ENCODE results near the gene CLDN14.
A peak's percentile ranks its signal among the peaks of the same experiment; 100 is the strongest.

CLDN14 gene, protein sequence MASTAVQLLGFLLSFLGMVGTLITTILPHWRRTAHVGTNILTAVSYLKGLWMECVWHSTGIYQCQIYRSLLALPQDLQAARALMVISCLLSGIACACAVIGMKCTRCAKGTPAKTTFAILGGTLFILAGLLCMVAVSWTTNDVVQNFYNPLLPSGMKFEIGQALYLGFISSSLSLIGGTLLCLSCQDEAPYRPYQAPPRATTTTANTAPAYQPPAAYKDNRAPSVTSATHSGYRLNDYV

DNA sequence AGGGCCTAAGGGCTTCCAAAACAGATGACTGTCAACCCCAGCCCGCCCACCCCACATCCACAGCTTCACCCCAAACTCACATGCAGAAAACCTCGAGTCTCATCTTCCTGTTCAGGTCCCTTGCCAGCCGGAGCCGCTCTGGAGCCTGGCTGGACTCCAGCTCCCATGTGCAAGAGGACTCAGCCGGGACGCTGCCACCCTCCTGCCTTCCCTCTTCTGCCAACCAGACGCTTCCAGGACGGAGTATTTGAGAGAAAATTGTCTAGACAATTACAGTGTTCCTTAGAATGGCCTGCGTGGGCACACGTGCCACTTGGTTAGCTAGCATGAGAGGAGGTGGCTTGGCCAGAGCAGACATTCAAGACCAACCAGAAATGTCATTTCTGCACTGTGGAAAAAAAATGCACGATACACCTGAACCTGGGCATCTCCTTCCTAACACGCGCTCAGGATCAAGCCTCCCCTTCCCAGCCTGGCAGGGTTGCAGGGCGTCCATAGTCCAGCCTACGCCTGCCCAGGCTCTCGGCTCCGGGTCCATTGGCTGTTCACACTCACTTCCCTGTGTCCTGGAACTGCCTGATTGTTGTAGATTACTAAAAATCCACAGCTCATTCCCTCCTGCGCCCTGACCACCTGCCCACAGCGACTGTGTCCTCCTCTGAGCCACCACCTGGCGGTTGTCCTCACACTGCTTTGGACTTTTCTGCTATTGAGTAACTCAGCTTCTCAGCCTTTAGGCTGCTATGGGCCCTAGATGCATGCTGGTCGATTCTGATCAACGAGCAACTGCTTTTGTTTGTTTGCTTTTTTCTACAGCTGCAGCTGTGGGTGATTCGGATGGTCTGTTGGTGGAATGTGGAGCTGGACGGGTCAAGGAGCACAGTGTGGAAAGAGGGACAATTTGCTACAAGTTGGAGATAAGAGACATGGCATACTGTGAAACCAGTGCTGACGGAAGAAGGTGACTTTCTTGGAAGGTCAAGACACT is at the start of gene CLDN14:
CLDN14 (minus strand) TSS at position 708 of the 988 bp plus-strand sequence. CDS start 18,427 bp downstream, outside the sequence.
- DNase-seq = no peak

- no peak for DNase-seq
Measured at GRCh38 chr21:36528716-36529115, 48.8 kb upstream of the CLDN14 start.

- DNase-seq = no peak
Measured at GRCh38 chr21:36527317-36527716, 47.4 kb upstream of the CLDN14 start.

DNA sequence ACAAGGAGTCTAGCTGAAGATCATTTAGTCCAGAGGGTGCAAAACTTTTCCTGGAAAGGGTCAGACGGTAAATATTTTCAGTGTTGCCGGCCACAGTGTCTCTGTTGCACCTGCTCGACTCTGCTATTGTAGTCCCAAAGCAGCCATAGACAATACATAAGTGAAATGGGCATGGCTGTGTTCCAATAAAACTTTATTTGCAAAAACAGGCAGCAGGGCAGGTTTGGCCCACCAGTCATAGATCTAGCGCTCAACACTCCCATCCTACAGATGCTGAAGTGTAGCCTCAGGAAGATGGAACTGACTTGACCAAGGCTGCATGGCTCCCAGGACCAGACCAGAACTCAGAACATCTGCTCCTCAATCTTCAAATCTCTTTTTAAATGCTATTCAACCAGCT is 46.2 kb upstream of the CLDN14 start:
- DNase-seq = no peak

DNA sequence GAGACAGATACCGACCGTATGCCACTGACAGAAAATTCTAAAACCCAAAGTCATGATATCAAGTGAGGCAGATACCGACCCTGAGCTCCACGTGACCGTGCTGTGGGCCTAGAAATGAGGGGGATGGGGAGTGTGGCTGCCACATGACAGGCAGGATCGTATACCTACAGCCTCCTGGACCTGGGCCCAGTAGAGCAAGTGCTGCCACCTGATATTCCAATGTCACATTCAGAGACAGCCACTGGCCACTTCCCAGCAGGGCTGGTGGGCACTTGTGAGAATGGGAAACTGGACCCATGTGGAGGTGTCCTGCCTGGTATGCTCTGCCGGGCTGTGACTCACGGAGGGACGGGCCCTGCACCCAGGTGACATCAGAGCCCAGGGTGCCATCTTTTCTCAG is 44.6 kb upstream of the CLDN14 start:
- no peak for DNase-seq

DNA sequence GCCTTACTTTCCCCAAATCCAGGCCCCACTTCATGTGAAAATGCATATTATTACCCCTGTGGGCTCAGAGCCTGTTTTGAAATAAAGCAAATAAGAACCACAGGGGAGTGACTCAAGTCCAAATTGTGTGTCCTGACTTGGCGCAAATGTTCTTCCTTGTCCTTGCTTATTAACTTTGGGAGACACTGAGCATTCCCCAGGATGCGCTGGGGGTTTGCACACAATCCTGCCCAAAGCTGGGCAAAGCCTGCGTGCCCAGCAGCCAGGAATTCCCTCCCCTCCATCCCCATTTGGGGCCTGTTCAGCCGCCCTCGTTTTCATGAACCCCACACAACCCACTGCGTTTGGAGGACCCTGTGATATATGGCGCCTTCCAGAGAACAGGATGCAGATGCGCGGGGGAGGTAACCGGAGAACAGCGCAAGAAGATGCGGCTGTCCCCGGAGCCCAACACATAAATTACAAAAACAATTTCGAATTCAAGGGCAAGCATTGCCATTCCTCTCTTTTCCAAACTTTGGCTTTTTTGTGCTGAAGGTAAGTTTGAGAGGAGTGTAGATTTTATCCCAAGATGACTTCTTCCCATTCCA is 42.4 kb upstream of the CLDN14 start:
- DNase-seq = no peak

GRCh38 chr21:36518883-36519492 is 39.1 kb upstream of the CLDN14 start:
- DNase-seq = no peak

DNA sequence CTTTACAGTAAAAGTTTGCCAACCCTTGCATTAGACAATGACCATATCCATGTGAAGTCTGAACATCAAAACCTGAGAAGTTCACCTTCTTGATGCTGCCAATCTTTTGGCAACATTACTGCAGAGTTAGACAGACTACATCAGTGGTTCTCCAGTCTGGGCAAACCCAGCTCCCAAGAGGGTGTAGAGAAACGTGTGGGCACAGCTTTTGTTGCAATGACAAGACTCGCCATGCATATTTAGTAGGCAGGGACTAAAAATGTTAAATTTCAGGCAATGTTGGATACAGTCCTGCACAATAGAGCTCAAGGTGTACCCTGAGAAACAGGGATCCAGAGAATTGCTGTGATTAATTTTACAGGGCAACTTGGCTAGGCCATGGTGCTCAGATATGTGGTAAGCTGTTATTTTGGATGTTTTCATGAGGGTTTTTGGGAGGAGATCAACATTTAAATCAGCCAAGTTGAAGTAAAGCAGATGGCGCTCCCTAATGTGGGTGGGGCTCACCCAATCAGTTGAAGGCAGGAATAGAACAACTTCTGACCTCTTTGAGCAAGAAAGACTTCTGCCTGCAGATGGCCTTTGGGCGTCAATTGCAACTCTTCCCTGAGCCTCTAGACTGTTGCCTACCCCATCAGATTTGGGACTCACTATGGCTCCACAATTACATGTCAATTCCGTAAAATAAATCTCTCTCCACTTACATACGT is 37.6 kb upstream of the CLDN14 start:
- no peak for DNase-seq

DNA sequence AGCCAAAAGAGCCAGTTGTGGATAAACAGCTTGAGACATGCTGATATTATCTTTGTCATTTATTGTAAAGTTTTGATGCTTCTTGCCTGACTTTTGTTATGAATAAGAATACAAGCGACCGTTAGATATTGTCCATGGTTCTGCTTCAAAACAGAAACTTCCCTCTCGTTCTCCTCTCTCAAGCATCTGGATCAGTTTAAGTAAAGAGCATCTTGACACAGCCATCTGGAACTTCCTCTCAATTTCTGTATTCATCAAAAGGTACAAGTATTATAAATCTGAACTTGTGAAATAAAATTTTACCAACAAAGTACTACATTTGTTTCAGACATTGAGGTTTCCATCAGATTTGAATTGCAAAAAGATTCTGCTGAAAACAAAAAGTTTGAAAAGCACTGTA is 36.4 kb upstream of the CLDN14 start:
- no peak for DNase-seq

GRCh38 chr21:36513430-36513829 is 33.5 kb upstream of the CLDN14 start:
- DNase-seq = no peak

DNA sequence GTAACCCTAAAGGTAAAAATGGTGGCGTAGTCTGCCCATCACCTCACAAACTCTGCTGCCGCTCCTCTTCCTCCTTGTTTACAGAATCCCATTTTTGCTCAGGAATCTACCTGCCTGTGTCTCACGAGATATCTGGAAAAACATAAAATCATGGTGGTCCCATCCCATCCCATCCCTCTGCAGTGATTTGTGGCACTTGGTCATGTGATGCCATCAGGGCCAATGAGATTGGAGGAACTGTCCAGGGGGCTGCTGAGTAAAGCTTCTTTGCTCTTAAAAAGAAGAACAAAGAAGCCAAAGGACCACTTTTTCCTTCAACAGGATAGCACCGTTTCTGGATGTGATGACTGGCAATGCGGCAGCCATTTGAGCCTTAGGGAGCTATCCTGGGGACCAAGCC is 33.0 kb upstream of the CLDN14 start:
- no peak for DNase-seq

DNA sequence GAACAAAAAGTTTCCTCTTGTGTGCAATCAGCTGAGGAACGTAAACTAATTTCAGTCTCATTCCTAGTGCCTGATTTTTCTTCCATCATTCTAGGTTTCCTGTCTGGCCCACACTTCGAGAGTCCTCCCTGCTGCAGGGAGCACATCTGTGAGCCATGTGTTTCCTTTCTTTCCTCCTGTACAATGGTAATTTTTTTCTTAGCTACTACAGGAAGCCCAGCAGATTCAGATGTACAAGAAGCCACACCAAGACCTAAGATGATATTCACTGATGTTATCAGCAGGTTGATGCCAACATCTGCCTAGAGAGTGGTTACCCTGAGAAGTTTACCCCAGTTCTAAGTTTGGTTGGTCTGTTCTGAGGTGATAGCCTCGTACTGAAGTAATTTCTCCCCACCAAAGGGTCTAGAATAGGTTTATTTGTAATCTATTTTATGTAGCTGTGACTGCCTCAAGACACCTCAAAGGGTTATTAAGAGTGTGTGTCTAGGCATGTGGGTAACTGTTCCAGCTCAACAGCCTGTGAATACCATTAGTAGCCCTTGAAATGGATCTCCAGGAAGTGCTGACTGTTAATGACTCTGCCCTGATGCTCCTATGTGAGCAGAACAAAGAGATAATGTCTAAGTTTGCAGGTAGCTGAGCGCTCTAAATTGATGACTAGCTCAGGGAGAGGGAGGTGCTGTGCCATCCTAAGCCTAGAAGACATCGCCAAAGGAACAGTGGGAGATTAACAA is 31.7 kb upstream of the CLDN14 start:
- DNase-seq = peak; percentile 4

GRCh38 chr21:36510911-36511310 is 31.0 kb upstream of the CLDN14 start:
- no peak for DNase-seq

DNA sequence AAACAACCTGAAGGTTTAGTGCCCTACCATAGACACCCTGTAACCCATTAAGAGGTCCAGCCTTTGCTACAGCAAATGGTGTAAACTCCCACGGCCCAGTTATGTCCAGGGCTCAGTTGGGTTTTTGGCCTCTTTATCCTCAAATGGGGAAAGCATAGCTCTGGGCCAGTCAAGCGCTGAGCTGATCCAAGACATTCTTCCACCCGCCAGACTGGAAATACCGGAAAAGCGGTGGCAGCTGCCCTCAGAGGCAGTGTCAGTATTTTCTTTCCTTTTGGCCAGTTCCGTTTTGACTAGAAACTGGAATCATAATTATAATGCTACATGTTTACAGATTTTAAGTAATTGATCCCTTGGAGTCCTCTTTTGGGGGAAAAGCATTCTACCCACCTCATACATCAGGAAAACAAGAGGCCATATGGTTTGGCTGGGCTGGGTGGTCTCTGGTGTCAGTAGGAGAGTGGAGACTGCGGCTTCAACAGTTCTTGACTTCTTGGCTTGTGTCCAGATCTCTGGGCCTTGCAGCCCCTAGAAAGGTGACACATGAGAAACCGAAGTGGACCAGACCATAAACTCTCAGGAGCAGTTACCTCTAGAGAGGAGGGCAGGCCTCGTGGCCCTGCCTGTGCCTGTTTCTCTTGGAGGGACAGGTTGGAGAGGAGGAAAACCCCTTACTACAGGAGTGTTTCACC is 30.2 kb upstream of the CLDN14 start:
- no peak for DNase-seq

DNA sequence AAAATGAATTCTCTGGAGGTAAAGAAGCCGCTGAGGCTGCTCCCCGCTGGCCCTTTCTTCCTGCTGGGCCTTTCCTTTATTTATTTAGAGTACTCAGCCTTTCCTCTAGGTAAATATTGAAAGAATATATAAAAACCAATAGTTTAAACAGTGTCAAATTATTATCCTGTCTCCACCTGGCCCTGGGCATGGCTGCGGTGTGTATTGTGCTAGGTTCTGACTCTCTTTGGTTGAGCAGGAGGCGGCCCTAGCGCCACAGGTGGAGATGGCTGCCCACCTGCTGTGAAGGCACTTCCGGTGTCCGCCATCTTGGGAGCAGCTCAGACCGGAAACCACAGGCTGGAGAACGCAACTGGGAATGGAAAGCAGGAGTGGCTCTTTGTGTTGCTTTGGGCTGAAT is 29.0 kb upstream of the CLDN14 start:
- DNase-seq = no peak

DNA sequence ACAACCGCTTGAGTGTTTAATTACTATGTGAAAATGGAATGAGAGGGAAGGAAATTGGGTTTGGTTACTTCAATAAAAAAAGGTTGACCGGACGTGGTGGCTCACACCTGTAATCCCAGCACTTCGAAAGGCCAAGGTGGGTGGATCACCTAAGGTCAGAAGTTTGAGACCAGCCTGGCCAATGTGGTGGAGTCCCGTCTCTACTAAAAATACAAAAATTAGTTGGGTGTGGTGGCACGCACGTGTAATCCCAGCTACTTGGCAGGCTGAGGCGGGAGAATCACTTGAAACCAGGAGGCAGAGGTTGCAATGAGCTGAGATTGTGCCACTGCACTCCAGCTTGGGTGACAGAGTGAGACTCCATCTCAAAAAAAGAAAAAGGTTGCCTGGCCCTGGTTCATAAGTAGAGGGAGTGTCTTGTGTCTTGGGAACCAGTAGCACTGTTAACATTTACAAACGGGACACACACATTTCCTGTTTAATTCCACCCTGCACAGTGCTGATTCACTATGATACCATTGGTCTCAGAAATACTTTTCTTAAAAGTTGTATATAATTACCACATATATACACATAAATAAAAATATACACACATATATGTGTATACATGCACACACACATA is 27.6 kb upstream of the CLDN14 start:
- DNase-seq = no peak

DNA sequence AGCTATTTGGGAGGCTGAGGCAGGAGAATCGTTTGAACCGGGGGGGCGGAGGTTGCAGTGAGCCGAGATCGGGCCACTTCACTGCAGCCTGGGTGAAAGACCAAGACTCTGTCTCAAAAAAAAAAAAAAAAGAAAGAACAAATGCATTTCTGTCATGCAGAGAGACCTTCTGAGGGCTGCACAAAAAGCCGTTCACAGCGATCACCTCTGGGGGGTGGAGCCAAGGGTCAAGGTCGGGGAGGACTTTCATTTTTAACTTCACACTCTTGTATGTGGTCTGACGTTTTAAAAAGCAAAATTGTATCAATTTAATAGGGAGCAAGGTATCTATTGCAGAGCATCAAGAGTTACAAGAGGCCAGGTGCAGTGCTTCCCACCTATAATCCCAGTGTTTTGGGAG is 26.6 kb upstream of the CLDN14 start:
- no peak for DNase-seq

GRCh38 chr21:36504067-36505058 is 24.4 kb upstream of the CLDN14 start:
- DNase-seq = no peak

GRCh38 chr21:36502365-36502764 is 22.4 kb upstream of the CLDN14 start:
- DNase-seq = no peak

DNA sequence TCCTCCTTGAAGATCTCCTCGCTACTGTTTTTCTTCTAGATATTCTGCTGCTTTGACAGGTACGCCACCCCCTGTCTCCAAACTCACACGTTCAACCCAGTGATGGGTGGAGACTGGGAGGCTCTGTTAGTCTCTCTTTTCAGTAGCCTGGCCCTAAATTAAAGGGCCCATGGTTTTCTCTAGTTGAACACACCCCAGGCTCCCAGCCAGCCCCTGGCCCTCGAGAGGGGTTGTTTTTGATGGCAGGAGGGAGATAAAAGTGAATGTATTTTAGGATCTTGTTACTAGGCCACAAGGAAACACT is 21.6 kb upstream of the CLDN14 start:
- no peak for DNase-seq

All from GDM1 (cell line).